ENCODE measurements around the gene RNASE13. TPM values are rescaled to one million over a fixed set of nuclear protein-coding genes. Genes with fewer than 3 reads are reported as not detected.

Gene RNASE13
- total RNA-seq, 1 experiment from 2014 or later: not detected

DNA sequence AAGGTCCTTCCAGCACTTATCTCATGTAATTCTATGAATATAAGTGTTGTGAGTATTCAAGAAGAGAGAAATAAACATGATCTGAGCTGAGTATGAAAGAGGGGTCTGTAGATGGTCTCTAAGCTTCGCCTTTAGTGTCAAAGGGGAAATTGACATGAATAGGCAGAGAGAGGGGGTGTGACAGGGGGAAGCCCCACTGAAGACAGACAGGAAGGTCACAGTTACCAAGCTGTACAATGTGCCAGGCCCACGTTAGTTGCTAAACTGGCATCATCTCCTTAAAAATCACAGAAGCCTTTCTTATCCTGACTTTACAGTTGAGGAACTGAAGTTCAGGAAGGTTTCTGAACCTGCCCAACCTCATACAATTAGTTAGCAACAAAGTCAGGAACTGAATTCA is 43.1 kb upstream of the RNASE13 start:
- no TSS peak for BruUV-seq (replicated peaks)
- no peak for TF ChIP-seq EZH2 (IDR thresholded peaks at IDR 0.05; ENCODE audit: low read depth)
- TF ChIP-seq, protein P1, sequence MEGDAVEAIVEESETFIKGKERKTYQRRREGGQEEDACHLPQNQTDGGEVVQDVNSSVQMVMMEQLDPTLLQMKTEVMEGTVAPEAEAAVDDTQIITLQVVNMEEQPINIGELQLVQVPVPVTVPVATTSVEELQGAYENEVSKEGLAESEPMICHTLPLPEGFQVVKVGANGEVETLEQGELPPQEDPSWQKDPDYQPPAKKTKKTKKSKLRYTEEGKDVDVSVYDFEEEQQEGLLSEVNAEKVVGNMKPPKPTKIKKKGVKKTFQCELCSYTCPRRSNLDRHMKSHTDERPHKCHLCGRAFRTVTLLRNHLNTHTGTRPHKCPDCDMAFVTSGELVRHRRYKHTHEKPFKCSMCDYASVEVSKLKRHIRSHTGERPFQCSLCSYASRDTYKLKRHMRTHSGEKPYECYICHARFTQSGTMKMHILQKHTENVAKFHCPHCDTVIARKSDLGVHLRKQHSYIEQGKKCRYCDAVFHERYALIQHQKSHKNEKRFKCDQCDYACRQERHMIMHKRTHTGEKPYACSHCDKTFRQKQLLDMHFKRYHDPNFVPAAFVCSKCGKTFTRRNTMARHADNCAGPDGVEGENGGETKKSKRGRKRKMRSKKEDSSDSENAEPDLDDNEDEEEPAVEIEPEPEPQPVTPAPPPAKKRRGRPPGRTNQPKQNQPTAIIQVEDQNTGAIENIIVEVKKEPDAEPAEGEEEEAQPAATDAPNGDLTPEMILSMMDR (conservative IDR thresholded peaks at IDR 0.05): no peak
- Histone ChIP-seq H3K4me2 (no peak overlapping the region), H3K9me3 (ENCODE audit: insufficient read depth, low read depth) (no peaks in the 10 kb centered on the region), H3F3A (ENCODE audit: insufficient read depth, low read depth) (no peaks in the 10 kb centered on the region), H3K9me2 (ENCODE audit: insufficient read depth) (no peaks in the 10 kb centered on the region), H3K79me2 (ENCODE audit: low read depth) (no peaks in the 10 kb centered on the region), H3K36me3 (ENCODE audit: low read depth) (no peaks in the 10 kb centered on the region), H2AFZ (no peak overlapping the region), H3K4me3 (no peak overlapping the region), H3K27me3 (ENCODE audit: insufficient read depth, low read depth) (no peaks in the 10 kb centered on the region), H4K20me1 (ENCODE audit: insufficient read depth) (no peaks in the 10 kb centered on the region), H3K27ac (no peak overlapping the region), H3K4me1 (replicated peaks; ENCODE audit: insufficient read depth) (no peaks in the 10 kb centered on the region)
- POLR2A ChIA-PET (ENCODE audit: unreplicated experiment): no interaction called here
- intact Hi-C loops (cut with micrococcal nuclease; ENCODE audit: unreplicated experiment): no loop called here
- no peak for DNase-seq
- CTCF ChIA-PET: no interaction called here

DNA sequence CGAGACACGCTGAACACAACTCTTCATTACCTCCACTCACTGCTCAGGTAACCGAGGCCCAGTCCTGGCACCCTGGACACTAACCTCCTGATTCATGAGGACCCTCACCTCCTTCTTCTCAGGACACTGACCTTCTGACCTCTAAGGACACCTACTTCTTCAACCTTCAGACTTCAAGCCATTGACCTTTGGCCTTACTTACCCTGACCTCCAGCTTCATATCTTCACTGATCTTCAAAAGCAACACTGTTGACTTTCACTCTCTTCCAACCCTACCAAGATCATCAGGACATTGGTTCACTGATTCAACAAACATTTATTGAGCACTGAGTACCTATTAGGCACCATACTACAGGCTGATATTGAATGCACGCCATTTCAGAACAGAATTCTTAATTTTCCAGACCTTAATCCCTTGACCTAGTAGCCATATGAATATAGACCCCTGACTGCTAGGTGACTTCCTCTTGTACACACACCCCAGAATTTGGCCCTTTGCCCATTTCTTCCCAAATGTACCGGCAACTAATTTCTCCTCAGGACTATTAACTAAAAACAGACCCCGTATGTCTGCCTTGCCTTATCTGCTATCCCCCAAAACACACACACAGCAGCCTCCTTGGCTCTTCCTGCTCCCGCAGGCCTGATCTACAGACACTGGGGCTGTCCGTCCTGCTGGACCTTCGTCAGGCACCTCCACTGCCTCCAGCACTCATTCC is 41.3 kb upstream of the RNASE13 start:
- Histone ChIP-seq H2AFZ (no peak overlapping the region), H3K9me3 (ENCODE audit: insufficient read depth, low read depth) (no peaks in the 10 kb centered on the region), H3K4me2 (no peak overlapping the region), H3K27me3 (ENCODE audit: insufficient read depth, low read depth) (no peaks in the 10 kb centered on the region), H3K4me1 (replicated peaks; ENCODE audit: insufficient read depth) (no peaks in the 10 kb centered on the region), H3K27ac (no peak overlapping the region), H3K79me2 (ENCODE audit: low read depth) (no peaks in the 10 kb centered on the region), H3K9me2 (ENCODE audit: insufficient read depth) (no peaks in the 10 kb centered on the region), H3F3A (ENCODE audit: insufficient read depth, low read depth) (no peaks in the 10 kb centered on the region), H3K36me3 (ENCODE audit: low read depth) (no peaks in the 10 kb centered on the region), H3K4me3 (no peak overlapping the region), H4K20me1 (ENCODE audit: insufficient read depth) (no peaks in the 10 kb centered on the region)
- DNase-seq: no peak
- TF ChIP-seq, protein P1 (conservative IDR thresholded peaks at IDR 0.05): no peak
- no peak for TF ChIP-seq EZH2 (IDR thresholded peaks at IDR 0.05; ENCODE audit: low read depth)
- CTCF ChIA-PET: no interaction called here
- intact Hi-C loops (cut with micrococcal nuclease; ENCODE audit: unreplicated experiment): no loop called here
- POLR2A ChIA-PET (ENCODE audit: unreplicated experiment): no interaction called here
- no TSS peak for BruUV-seq (replicated peaks)

DNA sequence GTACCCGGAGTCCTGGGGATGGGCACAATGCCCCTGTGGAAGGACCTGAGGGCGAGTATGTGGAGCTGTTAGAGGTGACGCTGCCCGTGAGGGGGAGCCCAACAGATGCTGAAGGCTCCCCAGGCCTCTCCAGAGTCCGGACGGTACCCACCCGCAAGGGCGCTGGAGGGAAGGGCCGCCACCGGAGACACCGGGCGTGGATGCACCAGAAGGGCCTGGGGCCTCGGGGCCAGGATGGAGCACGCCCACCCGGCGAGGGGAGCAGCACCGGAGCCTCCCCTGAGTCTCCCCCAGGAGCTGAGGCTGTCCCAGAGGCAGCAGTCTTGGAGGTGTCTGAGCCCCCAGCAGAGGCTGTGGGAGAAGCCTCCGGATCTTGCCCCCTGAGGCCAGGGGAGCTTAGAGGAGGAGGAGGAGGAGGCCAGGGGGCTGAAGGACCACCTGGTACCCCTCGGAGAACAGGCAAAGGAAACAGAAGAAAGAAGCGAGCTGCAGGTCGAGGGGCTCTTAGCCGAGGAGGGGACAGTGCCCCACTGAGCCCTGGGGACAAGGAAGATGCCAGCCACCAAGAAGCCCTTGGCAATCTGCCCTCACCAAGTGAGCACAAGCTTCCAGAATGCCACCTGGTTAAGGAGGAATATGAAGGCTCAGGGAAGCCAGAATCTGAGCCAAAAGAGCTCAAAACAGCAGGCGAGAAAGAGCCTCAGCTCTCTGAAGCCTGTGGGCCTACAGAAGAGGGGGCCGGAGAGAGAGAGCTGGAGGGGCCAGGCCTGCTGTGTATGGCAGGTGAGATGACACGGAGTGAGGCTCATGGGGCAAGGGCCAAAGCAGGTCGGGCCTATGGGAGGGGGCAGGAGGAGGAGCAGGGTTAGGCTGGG is 40.0 kb upstream of the RNASE13 start:
- no peaks in the 10 kb centered on the region for H4K20me1 ChIP-seq (ENCODE audit: insufficient read depth)
- BruUV-seq (replicated peaks): no TSS peak
- no peaks in the 10 kb centered on the region for H3K9me2 ChIP-seq (ENCODE audit: insufficient read depth)
- TF ChIP-seq, protein P1 (conservative IDR thresholded peaks at IDR 0.05): no peak
- no peak for TF ChIP-seq EZH2 (IDR thresholded peaks at IDR 0.05; ENCODE audit: low read depth)
- no peaks in the 10 kb centered on the region for H3K79me2 ChIP-seq (ENCODE audit: low read depth)
- no peak for DNase-seq
- no peaks in the 10 kb centered on the region for H3F3A ChIP-seq (ENCODE audit: insufficient read depth, low read depth)
- no peaks in the 10 kb centered on the region; the same call in 1 of the 2 replicates for H3K27me3 ChIP-seq (ENCODE audit: insufficient read depth, low read depth)
- H3K4me3 ChIP-seq: no peak overlapping the region
- no peak overlapping the region for H3K4me2 ChIP-seq
- POLR2A ChIA-PET (ENCODE audit: unreplicated experiment): no interaction called here
- intact Hi-C loops (cut with micrococcal nuclease; ENCODE audit: unreplicated experiment): no loop called here
- no peak overlapping the region for H2AFZ ChIP-seq
- no peaks in the 10 kb centered on the region for H3K4me1 ChIP-seq (replicated peaks; ENCODE audit: insufficient read depth)
- no peaks in the 10 kb centered on the region for H3K9me3 ChIP-seq (ENCODE audit: insufficient read depth, low read depth)
- CTCF ChIA-PET: interaction anchor here (0.7 kb wide), 1 partner anchor 526 kb away, joined by 3 read pairs; no protein-coding TSS in a partner anchor
- no peaks in the 10 kb centered on the region for H3K36me3 ChIP-seq (ENCODE audit: low read depth)
- no peak overlapping the region for H3K27ac ChIP-seq

All from PC-9 (cell line).